Activated T-helper 17 cell treated with anti-CD3 and anti-CD28 coated beads, Interleukin-2, amount 50 U/mL, for 72 hours (primary cell): ENCODE data around the gene RASA4. TPM values are rescaled to one million over a fixed set of nuclear protein-coding genes. Genes with fewer than 3 reads are reported as not detected.
A peak's percentile ranks its signal among the peaks of the same experiment; 100 is the strongest.
"Not testable (repeated sequence)": the region's sequence is repeated elsewhere in the genome, so short reads cannot be mapped to it uniquely, and the experiment has no call there.

Source experiments
- ATAC-seq: fragments of 150-1000 bp; cut with Tn5 transposase; replicated peaks from 2 replicates; pipeline ENCODE4 v1.10.0; 2021; ENCODE audit warnings: mild to moderate bottlenecking, moderate library complexity
- H3K27ac Mint-ChIP-seq: one replicate; pipeline ENCODE4 v1.8.0; 2022; ENCODE audit warnings: mixed read lengths
- H3K27me3 Mint-ChIP-seq: one replicate; pipeline ENCODE4 v1.8.0; 2022; ENCODE audit warnings: mixed read lengths
- H3K36me3 Mint-ChIP-seq: one replicate; pipeline ENCODE4 v1.8.0; 2022; ENCODE audit warnings: low read depth, mild to moderate bottlenecking, mixed read lengths
- H3K4me1 Mint-ChIP-seq: one replicate; pipeline ENCODE4 v1.8.0; 2022; ENCODE audit warnings: mixed read lengths
- H3K4me3 Mint-ChIP-seq: one replicate; pipeline ENCODE4 v1.8.0; 2022; ENCODE audit warnings: mild to moderate bottlenecking, mixed read lengths
- H3K9me3 Mint-ChIP-seq: one replicate; pipeline ENCODE4 v1.8.0; 2022; ENCODE audit warnings: mixed read lengths
- total RNA-seq, 2 donors: library from RNA; stranded (reverse); gene quantifications; one replicate each; pipeline ENCODE4 v1.2.3, GENCODE V29; 2022

The RASA4 gene
- total RNA-seq, 2 donors from 2014 or later = 29.6 to 62.9 TPM

- H3K4me3 Mint-ChIP-seq, ATAC-seq, H3K4me1 Mint-ChIP-seq, H3K36me3 Mint-ChIP-seq, H3K27me3 Mint-ChIP-seq, H3K9me3 Mint-ChIP-seq, H3K27ac Mint-ChIP-seq: not testable (repeated sequence)
Measured at GRCh38 chr7:102581722-102582121, 34.8 kb downstream of the RASA4 start.

- H3K27ac Mint-ChIP-seq, H3K27me3 Mint-ChIP-seq, H3K9me3 Mint-ChIP-seq, H3K36me3 Mint-ChIP-seq, H3K4me1 Mint-ChIP-seq, ATAC-seq, H3K4me3 Mint-ChIP-seq: not testable (repeated sequence)
Measured at GRCh38 chr7:102578486-102578885, 38.1 kb downstream of the RASA4 start.

GRCh38 chr7:102577315-102578240 is 39.0 kb downstream of the RASA4 start:
- H3K27me3 Mint-ChIP-seq, ATAC-seq, H3K9me3 Mint-ChIP-seq, H3K36me3 Mint-ChIP-seq, H3K4me1 Mint-ChIP-seq, H3K4me3 Mint-ChIP-seq: not testable (repeated sequence)
- H3K27ac Mint-ChIP-seq = peak overlapping the region; percentile 83

- ATAC-seq = peak; percentile 52
- H3K4me1 Mint-ChIP-seq, H3K36me3 Mint-ChIP-seq, H3K9me3 Mint-ChIP-seq, H3K27me3 Mint-ChIP-seq: not testable (repeated sequence)
- H3K4me3 Mint-ChIP-seq = peak overlapping the region; percentile 43
- peak overlapping the region; percentile 83 for H3K27ac Mint-ChIP-seq
Measured at GRCh38 chr7:102576363-102576762, 40.2 kb downstream of the RASA4 start.

GRCh38 chr7:102574607-102575006 is 41.9 kb downstream of the RASA4 start:
- H3K27me3 Mint-ChIP-seq, H3K9me3 Mint-ChIP-seq, H3K4me3 Mint-ChIP-seq, H3K4me1 Mint-ChIP-seq, H3K36me3 Mint-ChIP-seq, H3K27ac Mint-ChIP-seq: not testable (repeated sequence)
- peak; percentile 14 for ATAC-seq

GRCh38 chr7:102572261-102573239 is 44.0 kb downstream of the RASA4 start, which contains the start of gene POLR2J3:
Gene POLR2J3, minus strand, starts transcription at chr7:102572583. Its CDS starts 62 bp downstream, at chr7:102572521.
- not testable (repeated sequence) for H3K36me3 Mint-ChIP-seq, H3K9me3 Mint-ChIP-seq, H3K27me3 Mint-ChIP-seq, H3K4me1 Mint-ChIP-seq
- Mint-ChIP-seq H3K27ac (peak within 1 kb of the TSS; percentile 87), H3K4me3 (peak within 1 kb of the TSS; percentile 78)
- ATAC-seq = peak; percentile 83

- not testable (repeated sequence) for H3K27me3 Mint-ChIP-seq, H3K36me3 Mint-ChIP-seq, H3K27ac Mint-ChIP-seq, H3K4me3 Mint-ChIP-seq, H3K9me3 Mint-ChIP-seq, ATAC-seq, H3K4me1 Mint-ChIP-seq
Measured at GRCh38 chr7:102568620-102569019, 47.9 kb downstream of the RASA4 start.

GRCh38 chr7:102550808-102551422 is 65.6 kb downstream of the RASA4 start, which contains the start of gene SPDYE2:
Gene SPDYE2, plus strand, starts transcription at chr7:102551226. Its CDS starts 2,030 bp downstream, at chr7:102553256.
- H3K27me3 Mint-ChIP-seq, H3K4me3 Mint-ChIP-seq, H3K27ac Mint-ChIP-seq, H3K4me1 Mint-ChIP-seq, ATAC-seq, H3K36me3 Mint-ChIP-seq, H3K9me3 Mint-ChIP-seq: not testable (repeated sequence)

GRCh38 chr7:102546353-102546752 is 70.2 kb downstream of the RASA4 start:
- not testable (repeated sequence) for H3K27me3 Mint-ChIP-seq, H3K4me3 Mint-ChIP-seq, H3K27ac Mint-ChIP-seq, H3K36me3 Mint-ChIP-seq, H3K9me3 Mint-ChIP-seq, H3K4me1 Mint-ChIP-seq
- peak; percentile 69 for ATAC-seq

GRCh38 chr7:102545288-102545687 is 71.3 kb downstream of the RASA4 start:
- peak; percentile 20 for ATAC-seq
- not testable (repeated sequence) for H3K4me3 Mint-ChIP-seq

GRCh38 chr7:102544372-102544771 is 72.2 kb downstream of the RASA4 start:
- not testable (repeated sequence) for H3K36me3 Mint-ChIP-seq, H3K9me3 Mint-ChIP-seq, H3K4me1 Mint-ChIP-seq, H3K4me3 Mint-ChIP-seq, ATAC-seq, H3K27ac Mint-ChIP-seq, H3K27me3 Mint-ChIP-seq

More at GRCh38 chr7:102545288-102545687, 71.3 kb downstream of the RASA4 start:
- H3K4me1 Mint-ChIP-seq, H3K27ac Mint-ChIP-seq, H3K27me3 Mint-ChIP-seq, H3K36me3 Mint-ChIP-seq, H3K9me3 Mint-ChIP-seq: not testable (repeated sequence)

- ATAC-seq, H3K27ac Mint-ChIP-seq, H3K4me1 Mint-ChIP-seq, H3K36me3 Mint-ChIP-seq, H3K4me3 Mint-ChIP-seq, H3K27me3 Mint-ChIP-seq, H3K9me3 Mint-ChIP-seq: not testable (repeated sequence)
Measured at GRCh38 chr7:102543596-102543995, 73.0 kb downstream of the RASA4 start, which contains the start of gene UPK3BL2. Gene UPK3BL2, minus strand, starts transcription at chr7:102543696. Its CDS starts 60 bp downstream, at chr7:102543636.

- H3K36me3 Mint-ChIP-seq, ATAC-seq: not testable (repeated sequence)
Measured at GRCh38 chr7:102542771-102543170, 73.8 kb downstream of the RASA4 start.

GRCh38 chr7:102542083-102542482 is 74.5 kb downstream of the RASA4 start:
- H3K27ac Mint-ChIP-seq, H3K27me3 Mint-ChIP-seq, H3K4me3 Mint-ChIP-seq, H3K9me3 Mint-ChIP-seq, H3K36me3 Mint-ChIP-seq, ATAC-seq, H3K4me1 Mint-ChIP-seq: not testable (repeated sequence)

More at GRCh38 chr7:102542771-102543170, 73.8 kb downstream of the RASA4 start:
- H3K4me3 Mint-ChIP-seq, H3K27ac Mint-ChIP-seq, H3K27me3 Mint-ChIP-seq, H3K4me1 Mint-ChIP-seq, H3K9me3 Mint-ChIP-seq: not testable (repeated sequence)
